GM19351 (cell line): Measurements from ENCODE around the gene KLK5.

Source experiments
- ATAC-seq: cut with Tn5 transposase; IDR thresholded peaks from one replicate; pipeline ENCODE4 v1.9.1; 2021; ENCODE audit warnings: mild to moderate bottlenecking, moderate library complexity; ENCODE audit not compliant: unreplicated experiment

The KLK5 gene

DNA sequence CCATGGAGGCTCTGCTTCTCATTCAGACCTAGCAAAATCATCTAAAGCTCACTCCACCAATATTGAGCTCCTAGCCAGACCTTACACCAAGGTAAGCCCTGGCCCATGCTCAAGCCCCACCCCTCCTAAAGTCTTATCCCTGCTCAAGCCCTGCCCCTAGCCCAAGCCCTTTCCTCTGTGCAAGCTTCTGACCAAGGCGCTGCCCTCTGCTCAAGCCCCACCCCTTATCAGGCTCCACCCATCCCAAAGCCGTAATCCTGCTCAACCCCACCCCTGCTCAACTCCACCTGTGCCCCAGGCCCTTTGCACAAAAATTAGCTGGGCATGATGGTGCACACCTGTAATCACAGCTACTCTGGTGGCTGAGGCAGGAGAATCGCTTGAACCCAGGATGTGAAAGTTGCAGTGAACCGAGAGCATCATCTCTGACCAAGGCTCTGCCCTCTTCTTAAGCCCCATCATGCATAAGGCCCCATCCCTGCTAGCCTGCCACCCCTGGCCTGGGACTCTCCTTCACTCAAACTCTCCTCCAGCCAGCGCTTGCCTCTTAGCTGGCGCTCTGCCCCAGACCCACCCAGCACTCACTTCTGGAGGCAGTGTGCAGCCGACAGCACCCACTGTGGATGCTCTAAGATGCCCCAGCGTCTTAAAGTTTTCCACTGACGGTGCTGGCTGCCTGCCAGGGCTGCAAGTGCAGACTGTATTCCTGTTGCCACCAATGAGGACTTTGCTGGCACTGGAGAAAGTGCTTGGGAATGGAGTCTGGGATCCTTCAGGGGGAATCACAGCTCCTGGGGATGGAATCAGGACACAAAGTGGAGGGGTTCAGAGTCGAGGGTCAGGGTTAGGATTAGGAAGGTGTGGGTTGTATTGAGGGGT, 58.1 kb downstream of the KLK5 start:
- ATAC-seq = no peak
